GM18505 (cell line): ENCODE data around the gene HDAC4.

ENCODE experiments used
- ATAC-seq: cut with Tn5 transposase; IDR thresholded peaks from one replicate; pipeline ENCODE4 v1.9.1; 2021; ENCODE audit not compliant: unreplicated experiment
- POLR2A ChIP-seq: IDR thresholded peaks from 4 replicates; pipeline ENCODE4 v1.6.1; 2011; ENCODE audit warnings: borderline replicate concordance; ENCODE audit not compliant: insufficient read depth, insufficient read length; ENCODE audit errors: extremely low read depth

The HDAC4 gene

DNA sequence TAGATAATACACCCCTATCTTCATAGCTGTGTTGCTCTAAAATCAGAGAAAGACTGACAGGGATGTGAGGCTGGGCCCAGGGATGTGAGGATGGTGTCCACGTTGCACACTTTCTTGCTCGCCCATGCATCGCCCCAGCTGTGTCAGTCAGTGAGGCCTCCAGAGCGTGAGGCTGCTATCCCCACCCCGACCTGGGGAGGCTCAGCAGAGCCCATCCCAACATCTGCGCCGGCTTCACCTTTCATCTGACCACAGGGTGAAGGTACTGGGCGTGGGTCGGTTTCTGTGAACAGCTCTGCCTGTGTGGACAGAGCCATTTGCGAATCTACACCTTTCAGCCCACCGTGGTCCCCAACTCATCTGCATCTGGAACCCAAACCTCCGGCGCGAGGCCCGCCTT is 255.7 kb downstream of the HDAC4 start:
- no peak for TF ChIP-seq POLR2A
- ATAC-seq: no peak

DNA sequence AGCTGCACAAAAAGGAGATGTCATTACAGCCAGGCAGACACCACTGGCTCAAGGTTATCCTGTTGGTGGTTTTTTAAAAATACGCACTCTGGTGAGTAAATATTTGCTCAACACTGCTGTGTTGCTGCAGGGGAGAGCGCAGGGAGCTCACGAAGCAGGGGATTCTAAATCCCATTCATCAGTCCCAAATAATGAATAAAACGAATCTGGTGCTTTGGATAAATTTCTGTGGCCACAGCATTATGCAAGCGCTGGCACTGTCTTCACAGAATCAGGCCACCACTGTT is 256.2 kb downstream of the HDAC4 start:
- TF ChIP-seq POLR2A: no peak
- ATAC-seq: no peak

DNA sequence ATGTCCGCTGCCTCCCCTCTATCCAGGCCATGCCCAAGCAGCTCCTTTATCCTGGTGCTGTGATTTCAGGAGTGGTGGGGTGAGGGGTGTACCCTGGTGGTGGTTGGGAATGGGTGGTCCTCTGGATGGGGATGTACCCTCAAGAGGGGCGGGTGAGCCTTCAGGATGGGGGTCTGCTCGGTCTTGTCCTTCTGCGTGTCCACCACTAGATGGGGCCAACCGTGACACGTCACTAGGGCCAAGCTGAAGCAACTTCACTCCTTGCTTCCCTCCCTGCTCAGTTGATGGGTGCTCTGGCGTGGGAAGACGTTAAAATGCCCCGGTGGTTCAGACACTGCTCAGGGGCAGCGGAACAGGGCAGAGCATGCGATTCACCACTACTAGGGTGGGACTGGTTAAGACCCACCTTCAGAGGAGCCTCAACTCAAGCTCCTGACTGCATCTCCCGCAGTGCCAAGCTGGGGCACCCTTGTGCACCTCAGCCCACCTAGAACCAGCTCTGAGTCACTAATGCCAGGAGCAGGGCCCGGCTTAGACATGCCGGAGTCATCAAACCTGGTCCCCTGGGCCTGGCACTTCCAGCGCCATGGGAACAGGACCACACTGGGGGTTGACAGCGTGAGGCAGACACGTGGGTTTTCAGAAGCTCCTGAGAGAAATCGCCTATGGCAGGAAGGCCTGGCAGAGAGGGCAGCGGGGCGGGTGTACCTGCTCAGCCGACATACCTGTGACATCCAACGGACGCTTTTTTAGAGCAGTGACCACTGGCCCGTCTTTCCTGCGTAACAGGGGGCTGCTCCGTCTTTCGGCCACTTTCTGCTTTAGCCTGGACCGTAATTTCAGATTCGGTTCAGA is 256.7 kb downstream of the HDAC4 start:
- ATAC-seq: no peak
- no peak for TF ChIP-seq POLR2A

DNA sequence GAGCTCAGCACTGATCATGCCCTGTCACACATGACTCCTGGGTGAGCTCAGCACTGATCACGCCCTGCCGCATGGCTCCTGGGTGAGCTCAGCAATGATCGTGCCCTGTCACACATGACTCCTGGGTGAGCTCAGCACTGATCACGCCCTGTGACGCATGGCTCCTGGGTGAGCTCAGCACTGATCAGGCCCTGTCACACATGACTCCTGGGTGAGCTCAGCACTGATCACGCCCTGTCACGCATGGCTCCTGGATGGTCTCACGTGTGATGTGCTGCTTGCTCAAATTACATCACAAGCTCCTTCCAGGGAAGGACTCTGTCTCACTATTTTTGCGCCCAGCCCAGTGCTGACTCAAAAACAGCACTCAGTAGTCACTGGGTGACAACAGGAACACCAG is 258.0 kb downstream of the HDAC4 start:
- TF ChIP-seq POLR2A: no peak
- no peak for ATAC-seq

DNA sequence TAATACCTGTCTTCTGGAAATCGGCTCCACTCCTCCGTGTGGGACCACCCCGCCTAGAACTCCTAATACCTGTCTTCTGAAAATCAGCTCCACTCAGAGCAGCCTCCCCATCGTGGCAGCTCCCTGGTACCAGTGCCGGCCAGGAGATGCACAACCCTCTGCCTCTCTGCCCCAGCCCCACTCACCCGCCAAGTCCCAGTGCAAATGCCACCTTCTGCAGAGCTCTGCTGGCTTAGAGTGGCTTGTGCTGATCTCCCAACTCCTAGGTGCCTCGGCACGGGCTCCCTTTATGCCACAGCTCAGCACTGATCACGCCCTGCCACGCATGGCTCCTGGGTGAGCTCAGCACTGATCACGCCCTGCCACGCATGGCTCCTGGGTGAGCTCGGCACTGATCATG is 258.5 kb downstream of the HDAC4 start:
- no peak for TF ChIP-seq POLR2A
- ATAC-seq: no peak

DNA sequence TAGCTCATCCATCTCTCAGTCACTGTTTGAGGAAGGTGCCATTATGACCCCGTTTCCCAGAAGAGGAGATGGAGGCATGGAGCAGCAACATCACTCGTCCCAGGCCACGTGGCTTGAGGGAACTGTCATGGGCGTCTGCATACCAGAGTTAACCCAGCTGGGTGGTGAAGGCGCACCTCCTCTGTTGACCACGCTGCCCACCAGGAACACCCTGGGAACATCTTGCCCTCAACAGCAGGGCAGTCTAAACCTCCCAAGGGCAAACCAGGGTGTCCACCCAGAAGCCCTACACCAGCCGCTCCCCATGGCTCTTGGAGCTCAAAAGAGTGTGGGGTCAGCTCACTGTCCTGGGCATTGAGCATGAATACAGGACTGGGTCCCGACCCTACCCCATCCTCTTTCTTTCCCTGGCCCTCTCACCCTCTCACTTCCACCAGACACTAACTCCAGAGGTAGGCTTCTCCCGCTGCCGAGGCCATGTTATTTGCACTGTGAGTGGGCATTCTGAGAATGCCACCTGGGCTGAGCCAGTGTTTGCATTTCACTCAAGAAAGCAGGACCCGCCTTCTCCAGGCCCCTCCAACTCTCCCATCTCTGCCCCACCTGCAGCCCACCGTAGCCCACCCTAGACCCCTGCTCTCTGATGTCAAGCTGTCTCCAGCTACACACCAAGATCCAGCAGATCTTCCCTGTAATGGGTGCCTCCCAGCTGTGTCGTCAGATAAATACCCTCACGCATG is 259.6 kb downstream of the HDAC4 start:
- no peak for ATAC-seq
- TF ChIP-seq POLR2A: no peak

DNA sequence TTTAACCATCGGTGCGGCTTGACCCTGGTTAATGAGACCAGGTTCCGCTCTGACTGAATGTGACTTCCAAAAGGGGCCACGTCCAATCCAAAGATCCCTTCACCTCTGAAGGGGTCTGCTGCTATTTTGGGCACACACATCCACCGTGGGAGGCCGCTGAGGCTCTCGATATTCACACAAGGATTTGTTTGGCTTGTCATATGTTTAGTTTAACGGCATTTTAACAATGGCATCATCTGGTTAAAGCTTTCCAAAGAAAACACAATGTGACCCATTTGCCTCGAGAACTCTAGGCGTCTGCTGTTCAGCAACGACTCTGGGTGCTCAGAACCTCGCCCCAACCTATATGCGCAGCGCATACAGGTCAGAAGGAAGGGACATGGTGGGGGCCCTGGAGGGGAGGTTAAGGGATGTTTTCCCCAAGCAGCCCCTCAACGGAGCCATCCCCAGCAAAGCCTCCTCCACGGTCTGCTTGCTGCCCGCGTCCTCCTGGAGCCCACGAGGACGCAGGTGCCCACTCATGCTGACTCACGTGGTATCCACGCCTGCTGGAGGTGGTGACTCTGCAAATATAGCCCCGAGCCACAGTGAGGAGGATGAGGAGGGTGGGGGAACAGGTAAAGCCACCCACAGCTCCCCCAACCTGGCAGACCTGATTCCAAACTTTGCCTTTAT is 260.3 kb downstream of the HDAC4 start:
- TF ChIP-seq POLR2A: no peak
- no peak for ATAC-seq

DNA sequence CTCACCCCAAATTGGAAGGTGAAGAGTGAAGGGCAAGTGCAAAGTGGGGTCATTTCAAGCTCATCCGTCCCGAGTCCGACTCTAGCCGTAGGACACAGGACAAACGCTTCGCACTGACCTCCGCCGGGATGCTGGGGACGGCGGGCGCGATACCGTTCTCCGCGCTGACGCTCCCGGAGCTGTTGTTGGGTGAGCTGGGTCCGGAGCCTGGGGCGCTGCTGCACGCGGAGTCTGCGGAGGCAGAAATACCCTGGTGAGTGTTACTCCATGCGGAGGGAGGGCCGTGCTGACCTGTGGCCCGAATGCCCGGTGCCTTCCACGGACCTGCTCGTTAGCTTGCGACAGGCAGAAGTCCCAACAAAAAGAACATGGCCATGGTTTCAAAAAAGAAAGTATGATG is 261.3 kb downstream of the HDAC4 start:
- no peak for TF ChIP-seq POLR2A
- no peak for ATAC-seq

DNA sequence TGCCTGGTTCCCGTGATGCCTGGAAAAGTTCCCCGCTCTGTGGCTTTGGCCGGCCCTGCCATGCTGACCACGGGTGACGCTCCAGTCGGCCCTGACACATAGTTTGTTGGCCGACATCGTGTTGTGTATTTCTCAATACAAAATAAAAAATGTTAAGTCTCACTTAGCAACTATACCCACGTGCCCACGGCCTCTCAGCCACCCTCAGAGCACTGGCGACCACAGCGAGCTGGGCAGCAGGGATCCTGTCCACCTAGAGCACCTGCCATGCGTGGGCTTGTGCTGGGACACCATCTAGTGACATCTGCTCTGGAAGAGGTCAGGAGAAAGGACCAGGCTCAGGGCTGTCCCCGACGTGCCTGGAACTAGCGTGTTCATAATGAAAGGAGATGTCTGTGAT is 261.7 kb downstream of the HDAC4 start:
- no peak for ATAC-seq
- TF ChIP-seq POLR2A: no peak

DNA sequence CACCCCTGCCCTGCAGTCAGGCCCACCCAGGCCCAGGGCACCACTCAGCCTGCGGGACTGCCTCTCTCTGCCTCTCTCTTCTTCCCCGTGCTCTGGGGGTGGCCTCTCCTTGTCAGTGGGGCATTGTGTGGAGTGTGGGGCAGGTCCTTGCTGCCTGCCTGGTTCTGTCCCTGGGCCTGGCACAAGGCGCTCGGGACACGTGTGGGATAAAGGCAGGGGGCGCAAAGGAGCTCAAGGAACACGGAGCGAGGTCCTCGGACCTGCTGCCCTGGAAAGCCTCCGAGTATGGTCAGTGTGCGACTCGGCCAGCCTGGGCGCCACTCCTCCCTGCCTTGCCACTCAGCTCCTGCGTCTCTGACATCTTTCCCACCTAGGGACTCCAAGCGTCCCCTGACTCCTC is 262.2 kb downstream of the HDAC4 start:
- ATAC-seq: no peak
- no peak for TF ChIP-seq POLR2A

DNA sequence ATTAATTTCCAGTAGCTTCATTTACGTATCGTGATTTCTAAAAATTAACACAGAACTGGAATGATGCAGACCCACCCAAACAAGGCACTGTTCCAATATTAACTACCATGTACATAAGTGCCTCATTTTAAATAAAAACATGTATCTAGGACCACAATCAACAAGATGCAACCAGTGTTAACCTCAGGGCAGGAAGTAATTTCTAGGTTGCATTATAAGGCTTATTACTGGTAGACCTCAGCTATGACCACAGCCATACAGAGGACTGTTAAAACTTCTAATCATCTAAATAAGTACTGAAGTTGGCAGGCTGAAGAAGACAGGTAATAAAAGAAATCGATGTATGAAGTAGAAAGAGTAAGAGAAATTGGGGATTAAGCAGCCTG is 262.9 kb downstream of the HDAC4 start:
- no peak for TF ChIP-seq POLR2A
- no peak for ATAC-seq

DNA sequence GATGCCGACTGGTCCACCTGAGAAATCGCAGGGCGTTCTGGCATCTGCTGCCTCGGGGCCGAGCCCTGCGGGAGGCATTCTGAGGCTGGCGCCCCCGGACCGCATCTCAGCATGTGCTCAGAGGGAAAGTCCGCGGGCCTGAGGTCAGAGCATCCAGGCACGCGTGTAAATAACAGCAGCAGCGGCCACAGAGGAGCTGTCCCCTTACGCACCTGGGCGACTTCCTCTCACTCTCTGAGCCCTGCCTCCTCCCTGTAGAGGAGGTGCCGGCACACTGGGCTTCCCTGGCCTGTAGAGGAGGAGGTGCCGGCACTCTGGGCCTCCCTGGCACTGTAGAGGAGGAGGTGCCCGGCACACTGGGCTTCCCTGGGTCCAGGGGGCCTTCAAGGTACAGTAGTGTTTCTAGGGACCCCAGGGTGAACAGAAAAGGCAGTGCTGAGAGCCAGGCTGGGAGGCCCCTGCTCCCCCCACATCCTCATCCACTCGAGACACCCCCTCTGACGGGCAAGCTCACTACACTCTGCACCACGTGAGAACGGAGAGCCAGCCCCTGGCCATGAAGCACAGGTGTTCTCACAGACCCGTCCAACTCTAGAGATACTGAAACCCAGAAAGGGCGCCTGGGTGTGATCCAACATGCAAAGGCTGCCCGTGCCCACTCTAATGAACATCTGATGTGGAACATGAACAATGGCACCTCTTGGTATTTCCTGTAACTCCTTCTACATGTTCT is 263.5 kb downstream of the HDAC4 start:
- no peak for ATAC-seq
- TF ChIP-seq POLR2A: no peak

DNA sequence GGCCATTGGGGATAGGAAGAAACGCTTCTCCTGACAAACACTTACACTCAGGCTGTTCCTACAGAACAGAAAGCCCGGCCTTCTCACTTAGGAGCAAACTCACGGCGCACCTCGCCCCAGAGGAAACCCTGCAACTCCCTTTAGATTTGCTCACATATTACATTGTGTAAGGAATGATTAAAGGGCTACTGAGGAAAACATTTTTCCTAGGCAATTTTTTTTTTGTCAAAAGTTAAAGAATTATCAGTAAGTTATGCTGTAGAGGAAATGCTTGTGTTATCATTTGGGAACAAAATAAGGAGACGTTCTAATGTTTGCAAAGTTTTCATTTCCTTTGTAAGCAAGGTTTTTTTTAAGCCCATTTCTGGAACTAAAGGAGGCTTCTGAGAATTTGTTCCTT is 264.1 kb downstream of the HDAC4 start:
- no peak for TF ChIP-seq POLR2A
- ATAC-seq: no peak
